ENCODE data around the gene PLCL2.

- TF ChIP-seq ZFX (IDR thresholded peaks at IDR 0.05; ENCODE audit: borderline replicate concordance) (no peak), CTCF (IDR thresholded peaks at IDR 0.05) (no peak)
Measured at GRCh38 chr3:17013571-17013970, 128.8 kb downstream of the PLCL2 start.
